ENCODE results near the gene CD8B.

DNA sequence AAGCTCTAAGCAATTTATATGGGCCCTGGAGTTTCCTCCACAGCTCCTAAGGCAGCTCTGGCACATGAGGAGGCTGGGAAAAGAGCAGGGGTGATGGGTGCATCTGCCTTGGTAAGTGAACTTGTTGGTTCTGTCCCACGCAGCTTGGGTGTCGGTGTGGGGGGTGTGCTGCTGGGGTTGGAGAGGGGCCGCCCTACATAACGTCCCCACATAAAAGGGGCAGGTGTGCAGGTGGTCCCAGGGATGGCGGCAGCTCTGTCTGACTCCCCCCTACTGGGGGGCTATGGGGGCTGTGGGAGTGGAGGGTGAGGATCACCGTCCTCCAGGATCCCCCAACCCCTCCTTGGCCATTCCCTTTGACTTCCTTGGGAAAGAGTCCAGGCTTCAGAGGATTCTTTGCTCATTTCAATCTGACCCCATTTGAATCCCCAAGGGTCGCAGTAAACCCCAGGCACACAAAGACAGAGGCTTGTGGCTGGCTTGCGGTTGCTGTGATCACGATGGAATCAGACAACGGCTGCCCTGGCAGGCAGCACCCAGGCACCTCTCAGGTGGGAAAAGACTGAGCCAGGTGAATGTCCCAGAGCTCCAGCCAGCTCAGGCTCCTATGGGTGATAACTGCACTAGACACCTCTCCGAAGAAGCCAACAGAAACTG is 36.5 kb downstream of the CD8B start:
- no peak for TF ChIP-seq BACH1 (tag; IDR thresholded peaks at IDR 0.05)
- no peak for TF ChIP-seq ZBTB1 (CRISPR knock-in tag; IDR thresholded peaks at IDR 0.05; ENCODE audit: borderline replicate concordance, low read depth)
- no peak for TF ChIP-seq KLF1 (tag; IDR thresholded peaks at IDR 0.05)

Measured in K562 (cell line).